GM12878 (cell line): ENCODE results near the gene GAREM1. TPM values are rescaled to one million over a fixed set of nuclear protein-coding genes. Genes with fewer than 3 reads are reported as not detected.

ENCODE experiments used
- ATAC-seq: fragments of 200-7000 bp; cut with Tn5 transposase; 3 replicates; pipeline ENCODE4 v1.9.1; 2020; ENCODE audit warnings: mild to moderate bottlenecking, moderate library complexity
- BruUV-seq: library from RNA; stranded (reverse); fragments of 400-500 nt; replicated peaks from 2 replicates; lab custom pipeline; 2021; lab: Mats Ljungman, UMichigan
- CTCF ChIA-PET: fragments of 300-600 bp; sonication (Branson Sonifier 250); formaldehyde crosslinking; extraction: SDS; loops from one replicate; lab custom pipeline; 2021; ENCODE audit warnings: inconsistent platforms; lab: Yijun Ruan, JAX
- POLR2A ChIA-PET: fragments of 350-600 bp; formaldehyde crosslinking; extraction: SDS; loops from one replicate; lab custom pipeline; 2021; ENCODE audit warnings: inconsistent platforms; lab: Charles Lee
- RAD21 ChIA-PET: fragments of 300-600 bp; sonication (Branson Sonifier 250); formaldehyde crosslinking; loops from one replicate; lab custom pipeline; 2023; ENCODE audit warnings: antibody characterized with exemption; ENCODE audit not compliant: unreplicated experiment; lab: Charles Lee
- SMC1A ChIA-PET: fragments of 300-600 bp; sonication (Branson Sonifier 250); formaldehyde crosslinking; loops from one replicate; lab custom pipeline; 2023; ENCODE audit not compliant: unreplicated experiment, uncharacterized antibody; lab: Charles Lee
- DNase-seq: peaks from one replicate; pipeline ENCODE4 v3.0.0-alpha.2; 2011; ENCODE audit warnings: low read depth, low spot score
- FAIRE-seq: peaks from 3 replicates; lab custom pipeline; 2011; peaks lifted over from hg19 to GRCh38; lab: Jason Lieb, UNC
- H2AFZ ChIP-seq: 2 replicates; pipeline ENCODE4 v1.6.0; 2011; ENCODE audit warnings: low read depth, low read length, control low read depth; ENCODE audit not compliant: control insufficient read depth
- H3K27ac ChIP-seq: 2 replicates; pipeline ENCODE4 v1.5.1; 2011; ENCODE audit warnings: control low read depth; ENCODE audit not compliant: control insufficient read depth, insufficient read depth
- H3K27me3 ChIP-seq, 2 experiments: replicated peaks in 1 of 2; 2 replicates each; pipeline versions ENCODE4 v1.6.0 to v1.6.1; 2011; ENCODE audit warnings: low read length in 1 of 2; ENCODE audit not compliant: control insufficient read depth in 2 of 2, insufficient read depth in 2 of 2
- H3K36me3 ChIP-seq, 2 experiments: 2 replicates each; pipeline ENCODE4 v1.5.1; 2011; ENCODE audit warnings: low read length in 1 of 2; ENCODE audit not compliant: control insufficient read depth in 2 of 2, insufficient read depth in 2 of 2
- H3K4me1 ChIP-seq: 2 replicates; pipeline ENCODE4 v1.6.1; 2011; ENCODE audit warnings: mild to moderate bottlenecking, low read length, moderate library complexity, mixed read lengths; ENCODE audit not compliant: control insufficient read depth, insufficient read depth
- H3K4me2 ChIP-seq: 2 replicates; pipeline ENCODE4 v1.6.0; 2011; ENCODE audit warnings: control low read depth; ENCODE audit not compliant: control insufficient read depth, insufficient read depth
- H3K4me3 ChIP-seq: fragments of 200-600 bp; sonication (generic); 2 replicates; pipeline ENCODE4 v1.5.1; 2016
- H3K79me2 ChIP-seq: 2 replicates; pipeline ENCODE4 v1.6.0; 2011; ENCODE audit warnings: low read length; ENCODE audit not compliant: control insufficient read depth, insufficient read depth
- H3K9ac ChIP-seq: 2 replicates; pipeline ENCODE4 v1.8.0; 2011; ENCODE audit warnings: low read length, control low read depth, mixed read lengths; ENCODE audit not compliant: control insufficient read depth, insufficient read depth
- H3K9me3 ChIP-seq: replicated peaks from 3 replicates; pipeline ENCODE4 v1.5.1; 2011; ENCODE audit warnings: mild to moderate bottlenecking, low read length; ENCODE audit not compliant: control insufficient read depth, insufficient read depth
- H4K20me1 ChIP-seq: 2 replicates; pipeline ENCODE4 v1.6.0; 2011; ENCODE audit not compliant: control insufficient read depth, insufficient read depth
- FOS ChIP-seq: IDR thresholded peaks from 3 replicates; pipeline ENCODE4 v1.6.1; 2011; ENCODE audit warnings: borderline replicate concordance; ENCODE audit not compliant: insufficient read length; ENCODE audit errors: extremely low read depth
- GABPA ChIP-seq: IDR thresholded peaks from 2 replicates; pipeline ENCODE4 v1.6.1; 2014; ENCODE audit warnings: antibody characterized with exemption, low read depth, mild to moderate bottlenecking, inconsistent platforms
- GATAD2B ChIP-seq: fragments of 450-650 bp; conservative IDR thresholded peaks from 2 replicates; pipeline ENCODE4 v1.6.1; 2017; ENCODE audit warnings: low read depth, mild to moderate bottlenecking, moderate library complexity
- MEF2A ChIP-seq: IDR thresholded peaks from 2 replicates; pipeline ENCODE4 v1.6.1; 2011; ENCODE audit warnings: low read depth, mild to moderate bottlenecking, low read length, moderate library complexity; ENCODE audit not compliant: insufficient read depth
- MLLT1 ChIP-seq: fragments of 450-650 bp; IDR thresholded peaks from 2 replicates; pipeline ENCODE4 v1.6.1; 2016; ENCODE audit warnings: mild to moderate bottlenecking
- RCOR1 ChIP-seq: conservative IDR thresholded peaks from 2 replicates; pipeline ENCODE4 v1.6.1; 2012; ENCODE audit warnings: low read depth, low read length, improper control_type of control experiment
- TCF12 ChIP-seq: IDR thresholded peaks from 2 replicates; pipeline ENCODE4 v1.6.1; 2011; ENCODE audit warnings: low read depth, mild to moderate bottlenecking, low read length
- ZNF217 ChIP-seq: fragments of 450-650 bp; IDR thresholded peaks from 2 replicates; pipeline ENCODE4 v1.6.1; 2017; ENCODE audit warnings: antibody characterized with exemption, mild to moderate bottlenecking
- WGBS: methylation state at CpG from one replicate; pipeline ENCODE4 v1.1.6; 2016; ENCODE audit warnings: low lambda C conversion rate; ENCODE audit not compliant: insufficient replicate concordance, insufficient coverage; ENCODE audit errors: missing lambda C conversion rate; 5-methylcytosine and 5-hydroxymethylcytosine counted together
- in situ Hi-C: fragments of 300-500 bp; cut with MboI; formaldehyde crosslinking; loops from 9 replicates; pipeline ENCODE4 v1.14.3; 2018; ENCODE audit warnings: mixed read lengths
- intact Hi-C: fragments of 100-400 bp; cut with micrococcal nuclease; formaldehyde crosslinking; loops from one replicate; pipeline ENCODE4 v1.14.2; 2022; ENCODE audit not compliant: unreplicated experiment
- polyA plus RNA-seq, 11 experiments: library from polyadenylated mRNA; depleted of rRNA in 4 of 11; unstranded in 6 of 11; stranded (reverse) in 5 of 11; fragments of >200 nt; fragmentation: Nextera tagmentation in 4 of 11; fragmentation: Illumina TruSeq in 1 of 11; extraction: Ambion mirVana in 4 of 11; extraction: Trizol in 1 of 11; gene quantifications; 1 replicate in 1 of 11; 2 replicates in 10 of 11; pipeline versions ENCODE4 v1.2.1 to v1.2.3, GENCODE V29; 2011 to 2016; ENCODE audit warnings: inconsistent platforms in 2 of 11, missing spikeins in 2 of 11, low read depth in 1 of 11
- total RNA-seq, 4 experiments: library from RNA; depleted of rRNA in 3 of 4; stranded (reverse); fragments of >200 nt in 3 of 4; fragmentation: Illumina TruSeq in 1 of 4; extraction: Trizol in 1 of 4; gene quantifications; 2 replicates each; pipeline versions ENCODE4 v1.2.1 to v1.2.3, GENCODE V29; 2013 to 2021
- TF ChIP-seq, protein P1 (sequence below): fragments of 450-650 bp; IDR thresholded peaks from 2 replicates; pipeline ENCODE4 v1.6.1; 2017; ENCODE audit warnings: mild to moderate bottlenecking, moderate library complexity
- TF ChIP-seq, protein P2 (sequence below): IDR thresholded peaks from 2 replicates; pipeline ENCODE4 v1.6.1; 2012; ENCODE audit warnings: low read depth, low read length, improper control_type of control experiment

GAREM1 gene
- total and polyA plus RNA-seq, 10 of the 15 experiments (the other 5 are each of a cell fraction or from before 2014, with no cell fraction given): 0.05 to 0.29 (median 0.05) TPM; not detected in 7

GRCh38 chr18:32469190-32469651 is 1.5 kb downstream of the GAREM1 start:
- peak; percentile 62 for FAIRE-seq
- H3K9me3 ChIP-seq: no peaks in the 10 kb centered on the region
- in situ Hi-C loops: no loop called here

More at GRCh38 chr18:32469190-32469651, 1.5 kb downstream of the GAREM1 start:
- 29% methylated on average over 8 of the region's 8 CpGs for WGBS
- RAD21 ChIA-PET: interaction anchor here (1.7 kb wide), 1 partner anchor 80 kb away, joined by 4 read pairs; no protein-coding TSS in a partner anchor
- Histone ChIP-seq H3K79me2 (no peaks in the 10 kb centered on the region), H3K4me3 (no peak overlapping the region), H2AFZ (no peak overlapping the region), H4K20me1 (no peaks in the 10 kb centered on the region), H3K9ac (no peak overlapping the region), H3K27me3 (peaks cover 8 to 24% of the 10 kb centered on the region in 2 experiments), H3K4me2 (no peak overlapping the region), H3K4me1 (no peaks in the 10 kb centered on the region), H3K27ac (no peak overlapping the region), H3K36me3 (no peaks in the 10 kb centered on the region)
- POLR2A ChIA-PET: no interaction called here
- intact Hi-C loops: no loop called here
- no peak for TF ChIP-seq TCF12
- TF ChIP-seq FOS: no peak
- no peak for TF ChIP-seq GATAD2B
- TF ChIP-seq, protein P1, sequence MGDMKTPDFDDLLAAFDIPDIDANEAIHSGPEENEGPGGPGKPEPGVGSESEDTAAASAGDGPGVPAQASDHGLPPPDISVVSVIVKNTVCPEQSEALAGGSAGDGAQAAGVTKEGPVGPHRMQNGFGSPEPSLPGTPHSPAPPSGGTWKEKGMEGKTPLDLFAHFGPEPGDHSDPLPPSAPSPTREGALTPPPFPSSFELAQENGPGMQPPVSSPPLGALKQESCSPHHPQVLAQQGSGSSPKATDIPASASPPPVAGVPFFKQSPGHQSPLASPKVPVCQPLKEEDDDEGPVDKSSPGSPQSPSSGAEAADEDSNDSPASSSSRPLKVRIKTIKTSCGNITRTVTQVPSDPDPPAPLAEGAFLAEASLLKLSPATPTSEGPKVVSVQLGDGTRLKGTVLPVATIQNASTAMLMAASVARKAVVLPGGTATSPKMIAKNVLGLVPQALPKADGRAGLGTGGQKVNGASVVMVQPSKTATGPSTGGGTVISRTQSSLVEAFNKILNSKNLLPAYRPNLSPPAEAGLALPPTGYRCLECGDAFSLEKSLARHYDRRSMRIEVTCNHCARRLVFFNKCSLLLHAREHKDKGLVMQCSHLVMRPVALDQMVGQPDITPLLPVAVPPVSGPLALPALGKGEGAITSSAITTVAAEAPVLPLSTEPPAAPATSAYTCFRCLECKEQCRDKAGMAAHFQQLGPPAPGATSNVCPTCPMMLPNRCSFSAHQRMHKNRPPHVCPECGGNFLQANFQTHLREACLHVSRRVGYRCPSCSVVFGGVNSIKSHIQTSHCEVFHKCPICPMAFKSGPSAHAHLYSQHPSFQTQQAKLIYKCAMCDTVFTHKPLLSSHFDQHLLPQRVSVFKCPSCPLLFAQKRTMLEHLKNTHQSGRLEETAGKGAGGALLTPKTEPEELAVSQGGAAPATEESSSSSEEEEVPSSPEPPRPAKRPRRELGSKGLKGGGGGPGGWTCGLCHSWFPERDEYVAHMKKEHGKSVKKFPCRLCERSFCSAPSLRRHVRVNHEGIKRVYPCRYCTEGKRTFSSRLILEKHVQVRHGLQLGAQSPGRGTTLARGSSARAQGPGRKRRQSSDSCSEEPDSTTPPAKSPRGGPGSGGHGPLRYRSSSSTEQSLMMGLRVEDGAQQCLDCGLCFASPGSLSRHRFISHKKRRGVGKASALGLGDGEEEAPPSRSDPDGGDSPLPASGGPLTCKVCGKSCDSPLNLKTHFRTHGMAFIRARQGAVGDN: no peak
- no peak for TF ChIP-seq GABPA
- no peak for TF ChIP-seq RCOR1
- TF ChIP-seq MLLT1: no peak
- TF ChIP-seq ZNF217: no peak
- TF ChIP-seq, protein P2, sequence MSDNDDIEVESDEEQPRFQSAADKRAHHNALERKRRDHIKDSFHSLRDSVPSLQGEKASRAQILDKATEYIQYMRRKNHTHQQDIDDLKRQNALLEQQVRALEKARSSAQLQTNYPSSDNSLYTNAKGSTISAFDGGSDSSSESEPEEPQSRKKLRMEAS: no peak
- no peak for TF ChIP-seq MEF2A
- BruUV-seq: no TSS peak
- CTCF ChIA-PET: interaction anchor here (1.2 kb wide), 1 partner anchor 199 kb away, joined by 5 read pairs; no protein-coding TSS in a partner anchor
- DNase-seq (no peak), ATAC-seq (no peak)
- SMC1A ChIA-PET: no interaction called here
